IMR-90 (cell line): ENCODE results near the gene ARMH3. TPM values are rescaled to one million over a fixed set of nuclear protein-coding genes. Genes with fewer than 3 reads are reported as not detected.

Experiments used
- ATAC-seq: fragments of 200-7000 bp; cut with Tn5 transposase; 2 replicates; pipeline ENCODE4 v1.9.1; 2020; ENCODE audit warnings: low read depth, mild to moderate bottlenecking, moderate library complexity
- BruUV-seq: library from RNA; stranded (reverse); fragments of 400-500 nt; replicated peaks from 2 replicates; lab custom pipeline; 2021; lab: Mats Ljungman, UMichigan
- CTCF ChIA-PET: fragments of 300-600 bp; formaldehyde crosslinking; extraction: SDS; loops from one replicate; lab custom pipeline; 2021; ENCODE audit warnings: antibody characterized with exemption; lab: Yijun Ruan, JAX
- POLR2A ChIA-PET: fragments of 300-600 bp; sonication (Branson Sonifier 250); formaldehyde crosslinking; loops from one replicate; lab custom pipeline; 2022; ENCODE audit warnings: antibody characterized with exemption; ENCODE audit not compliant: unreplicated experiment; lab: Charles Lee
- DNase-seq: peaks from one replicate; pipeline ENCODE4 v3.0.0; 2013
- H2AFZ ChIP-seq: replicated peaks from 2 replicates; pipeline ENCODE3; 2013; ENCODE audit warnings: low read length, mild to moderate bottlenecking; ENCODE audit not compliant: poor library complexity
- H2AK5ac ChIP-seq: 2 replicates; pipeline ENCODE4 v1.6.1; 2013; ENCODE audit warnings: low read depth, low read length, inconsistent platforms
- H2AK9ac ChIP-seq: replicated peaks from 2 replicates; pipeline ENCODE3; 2013; ENCODE audit warnings: mild to moderate bottlenecking, low read depth, low read length, moderate library complexity; ENCODE audit not compliant: poor library complexity
- H2BK120ac ChIP-seq: 2 replicates; pipeline ENCODE4 v1.6.1; 2013; ENCODE audit warnings: low read depth, low read length, inconsistent platforms
- H2BK15ac ChIP-seq: 3 replicates; pipeline ENCODE4 v1.6.1; 2013; ENCODE audit warnings: low read depth, low read length, inconsistent platforms
- H2BK20ac ChIP-seq: 2 replicates; pipeline ENCODE4 v1.6.1; 2013; ENCODE audit warnings: low read depth, mild to moderate bottlenecking, inconsistent platforms, low read length, moderate library complexity
- H2BK5ac ChIP-seq: 2 replicates; pipeline ENCODE4 v1.6.1; 2013; ENCODE audit warnings: mild to moderate bottlenecking, low read depth, low read length, inconsistent platforms; ENCODE audit not compliant: poor library complexity, severe bottlenecking
- H3K14ac ChIP-seq: replicated peaks from 2 replicates; pipeline ENCODE4 v1.6.1; 2013; ENCODE audit warnings: low read depth, low read length, inconsistent platforms
- H3K18ac ChIP-seq: 2 replicates; pipeline ENCODE4 v1.6.1; 2013; ENCODE audit warnings: low read depth, low read length, control low read depth
- H3K23ac ChIP-seq: 2 replicates; pipeline ENCODE4 v1.6.1; 2013; ENCODE audit warnings: low read depth, low read length, inconsistent platforms
- H3K27ac ChIP-seq: 2 replicates; pipeline ENCODE4 v1.5.1; 2013; ENCODE audit warnings: mild to moderate bottlenecking, control low read depth, low read length; ENCODE audit not compliant: insufficient read depth
- H3K27me3 ChIP-seq: 2 replicates; pipeline ENCODE4 v1.6.1; 2013; ENCODE audit warnings: low read length; ENCODE audit not compliant: control insufficient read depth, insufficient read depth
- H3K36me3 ChIP-seq: 2 replicates; pipeline ENCODE4 v1.6.1; 2013; ENCODE audit warnings: low read length, mixed read lengths; ENCODE audit not compliant: control insufficient read depth, insufficient read depth
- H3K4ac ChIP-seq: 2 replicates; pipeline ENCODE4 v1.6.1; 2013; ENCODE audit warnings: low read depth, low read length, inconsistent platforms
- H3K4me1 ChIP-seq: 2 replicates; pipeline ENCODE4 v1.6.1; 2013; ENCODE audit warnings: low read length, mixed read lengths; ENCODE audit not compliant: control insufficient read depth, insufficient read depth
- H3K4me2 ChIP-seq: 2 replicates; pipeline ENCODE4 v1.6.1; 2013; ENCODE audit warnings: low read depth, mild to moderate bottlenecking, control low read depth, low read length, moderate library complexity
- H3K4me3 ChIP-seq: 2 replicates; pipeline ENCODE4 v1.5.1; 2013; ENCODE audit warnings: low read depth, mild to moderate bottlenecking, control low read depth, low read length, moderate library complexity; ENCODE audit not compliant: insufficient read depth
- H3K56ac ChIP-seq: 2 replicates; pipeline ENCODE4 v1.6.1; 2013; ENCODE audit warnings: low read length, inconsistent platforms; ENCODE audit not compliant: insufficient read depth; ENCODE audit errors: extremely low read depth
- H3K79me1 ChIP-seq, 2 experiments: 2 replicates each; pipeline ENCODE4 v1.6.1; 2013; ENCODE audit warnings: low read length in 2 of 2, inconsistent platforms in 1 of 2, low read depth in 1 of 2
- H3K9ac ChIP-seq: 2 replicates; pipeline ENCODE4 v1.6.1; 2013; ENCODE audit warnings: low read depth, low read length, control low read depth
- H3K9me1 ChIP-seq: 2 replicates; pipeline ENCODE4 v1.6.1; 2013; ENCODE audit warnings: low read length, inconsistent platforms; ENCODE audit not compliant: insufficient read depth
- H3K9me3 ChIP-seq: 2 replicates; pipeline ENCODE4 v1.6.1; 2013; ENCODE audit warnings: low read length; ENCODE audit not compliant: control insufficient read depth, insufficient read depth
- H4K20me1 ChIP-seq: 2 replicates; pipeline ENCODE4 v1.6.1; 2013; ENCODE audit warnings: low read length, inconsistent platforms; ENCODE audit not compliant: insufficient read depth
- H4K5ac ChIP-seq: 2 replicates; pipeline ENCODE4 v1.6.1; 2013; ENCODE audit warnings: mild to moderate bottlenecking, low read depth, low read length, control low read depth
- H4K8ac ChIP-seq, 2 experiments: 2 replicates each; pipeline ENCODE4 v1.6.1; 2013; ENCODE audit warnings: low read depth in 2 of 2, low read length in 2 of 2, control low read depth in 1 of 2, inconsistent platforms in 1 of 2
- H4K91ac ChIP-seq: 2 replicates; pipeline ENCODE4 v1.6.1; 2013; ENCODE audit warnings: low read depth, low read length, inconsistent platforms; ENCODE audit not compliant: insufficient read depth
- BHLHE40 ChIP-seq: fragments of 150-350 bp; IDR thresholded peaks from 2 replicates; pipeline ENCODE4 v1.6.1; 2016; ENCODE audit warnings: mild to moderate bottlenecking, low read depth, low read length
- CHD1 ChIP-seq: IDR thresholded peaks from 2 replicates; pipeline ENCODE4 v1.6.1; 2012; ENCODE audit warnings: low read depth, low read length, improper control_type of control experiment
- CTCF ChIP-seq: conservative IDR thresholded peaks from 2 replicates; pipeline ENCODE4 v1.5.1; 2012; ENCODE audit warnings: mild to moderate bottlenecking, low read depth, low read length, improper control_type of control experiment
- MAZ ChIP-seq: IDR thresholded peaks from 2 replicates; pipeline ENCODE4 v1.6.1; 2012; ENCODE audit warnings: low read depth, mild to moderate bottlenecking, low read length, improper control_type of control experiment, moderate library complexity, borderline replicate concordance
- MXI1 ChIP-seq: IDR thresholded peaks from 2 replicates; pipeline ENCODE4 v1.6.1; 2012; ENCODE audit warnings: low read depth, mild to moderate bottlenecking, low read length, moderate library complexity, borderline replicate concordance
- POLR2A ChIP-seq: IDR thresholded peaks from 2 replicates; pipeline ENCODE4 v1.6.1; 2012; ENCODE audit warnings: mild to moderate bottlenecking, low read depth, low read length
- RAD21 ChIP-seq: IDR thresholded peaks from 2 replicates; pipeline ENCODE4 v1.6.1; 2012; ENCODE audit warnings: low read length, improper control_type of control experiment
- RCOR1 ChIP-seq: IDR thresholded peaks from 2 replicates; pipeline ENCODE4 v1.6.1; 2012; ENCODE audit warnings: mild to moderate bottlenecking, low read length, improper control_type of control experiment; ENCODE audit not compliant: insufficient replicate concordance
- RFX5 ChIP-seq: IDR thresholded peaks from 2 replicates; pipeline ENCODE4 v1.8.0; 2012; ENCODE audit warnings: low read depth, mild to moderate bottlenecking, low read length, moderate library complexity
- SMC3 ChIP-seq: fragments of 150-350 bp; IDR thresholded peaks from 2 replicates; pipeline ENCODE4 v1.6.1; 2016; ENCODE audit warnings: low read depth, mild to moderate bottlenecking, antibody characterized with exemption, low read length, moderate library complexity
- USF2 ChIP-seq: fragments of 150-350 bp; IDR thresholded peaks from 2 replicates; pipeline ENCODE4 v1.6.1; 2017; ENCODE audit warnings: mild to moderate bottlenecking, antibody characterized with exemption, low read length, low read depth
- WGBS, 2 experiments: methylation state at CpG; one replicate each; pipeline versions ENCODE4 v1.1.5 to v1.1.7; 2013; ENCODE audit warnings: missing lambda C conversion rate in 2 of 2; ENCODE audit not compliant: insufficient read length in 1 of 2; ENCODE audit errors: extremely low coverage in 2 of 2; 5-methylcytosine and 5-hydroxymethylcytosine counted together
- dilution Hi-C: fragments of 300-500 bp; cut with HindIII; formaldehyde crosslinking; loops from one replicate; pipeline ENCODE4 v1.14.3; 2018; ENCODE audit warnings: low sequenced_read_pairs; ENCODE audit not compliant: unreplicated experiment
- in situ Hi-C: fragments of 300-500 bp; cut with MboI; formaldehyde crosslinking; loops from 3 replicates; pipeline ENCODE4 v1.14.3; 2019; ENCODE audit warnings: low sequenced_read_pairs, inconsistent platforms, mixed read lengths
- intact Hi-C: fragments of 100-400 bp; cut with micrococcal nuclease; formaldehyde crosslinking; loops from 2 replicates; pipeline ENCODE4 v1.10.0; 2022
- polyA plus RNA-seq, 3 experiments: library from polyadenylated mRNA; depleted of rRNA; stranded (reverse); fragments of >200 nt; gene quantifications; 2 replicates each; pipeline ENCODE4 v1.2.3, GENCODE V29; 2012; ENCODE audit warnings: low replicate concordance in 1 of 3
- total RNA-seq: library from RNA; depleted of rRNA; stranded (reverse); fragments of >200 nt; gene quantifications from 2 replicates; pipeline ENCODE4 v1.2.3, GENCODE V29; 2012
- TF ChIP-seq, protein P1 (sequence below): fragments of 150-350 bp; IDR thresholded peaks from 2 replicates; pipeline ENCODE4 v1.6.1; 2016; ENCODE audit warnings: low read depth, mild to moderate bottlenecking, low read length, moderate library complexity, borderline replicate concordance

ARMH3 gene
- total and polyA plus RNA-seq, 2 of the 4 experiments (the other 2 are of a cell fraction) = 12.1 to 13.1 TPM

DNA sequence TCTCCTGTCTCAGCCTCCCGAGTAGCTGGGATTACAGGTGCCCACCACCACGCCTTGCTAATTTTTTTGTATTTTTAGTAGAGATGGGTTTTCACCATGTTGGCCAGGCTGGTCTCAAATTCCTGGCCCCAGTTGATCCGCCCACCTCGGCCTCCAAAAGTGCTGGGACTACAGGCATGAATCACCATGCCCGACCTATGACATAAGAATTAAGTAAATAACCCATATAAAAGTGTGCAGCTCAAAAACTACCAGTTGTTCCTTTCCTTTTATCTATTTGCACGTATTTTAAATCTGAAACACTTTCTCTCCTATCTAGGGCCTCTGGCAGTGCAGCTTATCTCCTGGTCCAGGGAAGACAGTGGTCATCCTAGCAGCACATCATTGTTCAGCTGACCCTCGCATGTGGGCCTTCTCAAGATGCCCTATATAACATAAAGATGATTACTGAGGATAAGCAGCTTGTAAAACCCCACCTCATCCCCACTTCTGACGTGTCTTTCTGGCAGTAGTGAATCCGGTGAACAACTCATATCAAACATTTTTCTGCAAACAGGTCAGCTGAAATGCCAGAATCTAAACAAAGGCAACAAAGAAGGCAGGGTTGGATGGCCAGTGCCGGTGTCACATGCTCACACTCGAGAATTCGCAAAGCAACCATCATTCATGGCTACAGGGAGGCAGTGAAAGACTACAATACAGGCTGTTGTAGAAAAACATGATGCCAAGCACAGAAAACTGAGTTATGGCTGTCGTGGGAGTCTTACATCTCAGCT is 176.3 kb downstream of the ARMH3 start (continued):
- TF ChIP-seq USF2 = peak; percentile 76

DNA sequence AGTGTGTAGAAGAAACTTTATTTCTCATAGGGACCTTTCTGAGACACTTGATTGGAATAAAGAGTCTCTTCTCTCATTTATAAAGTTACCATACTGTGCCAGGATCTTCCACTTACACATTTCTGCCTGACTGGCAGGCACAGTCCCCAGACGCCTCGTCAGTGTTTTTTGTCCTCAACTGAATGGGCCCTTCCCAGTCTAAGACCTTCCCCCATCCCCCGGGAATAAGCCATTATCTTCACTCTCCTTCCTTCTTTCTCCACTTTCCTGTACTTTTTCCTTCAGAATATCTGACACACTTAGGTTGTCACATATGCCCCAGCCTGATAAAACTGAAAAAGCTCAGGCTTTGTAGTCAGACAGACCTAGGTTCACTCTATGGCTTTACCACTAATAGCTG is 177.1 kb downstream of the ARMH3 start:
- in situ Hi-C loops = no loop called here
- peak overlapping the region; percentile 78; the same call in 1 of the 2 replicates for H3K18ac ChIP-seq
- ATAC-seq = no peak; the same call in 1 of the 2 replicates

More for the DNA sequence above, 177.1 kb downstream of the ARMH3 start:
- Histone ChIP-seq H3K9me1 (peaks cover 11% of the 10 kb centered on the region), H3K36me3 (no peaks in the 10 kb centered on the region), H3K9me3 (no peaks in the 10 kb centered on the region), H2BK15ac (peak overlapping the region; percentile 65; the same call in 2 of the 3 replicates), H4K5ac (peak overlapping the region; percentile 30; the same call in 1 of the 2 replicates), H3K9ac (no peak overlapping the region), H4K8ac (peak overlapping the region; percentile 74 to 77; a peak in 3 of 4 replicates), H2BK120ac (peak overlapping the region; percentile 73), H2AFZ (no peak overlapping the region), H3K4ac (peak overlapping the region; percentile 34; the same call in 1 of the 2 replicates), H3K56ac (no peak overlapping the region), H3K4me2 (no peak overlapping the region), H4K20me1 (peaks cover 4% of the 10 kb centered on the region; the same call in 1 of the 2 replicates), H2BK20ac (peak overlapping the region; percentile 41), H3K27ac (peak overlapping the region; percentile 61), H3K27me3 (no peaks in the 10 kb centered on the region), H3K14ac (peak overlapping the region; percentile 23), H2AK9ac (no peak overlapping the region), H3K4me3 (no peak overlapping the region), H4K91ac (peak overlapping the region; percentile 44), H2BK5ac (peak overlapping the region; percentile 22), H3K4me1 (peaks cover 13% of the 10 kb centered on the region), H3K79me1 (peaks cover 23 to 28% of the 10 kb centered on the region in 2 experiments), H3K23ac (no peak overlapping the region), H2AK5ac (peak overlapping the region; percentile 57; the same call in 1 of the 2 replicates)
- BruUV-seq = no TSS peak
- no peak for DNase-seq
- dilution Hi-C loops (no loop called here), intact Hi-C loops (no loop called here)
- POLR2A ChIA-PET = no interaction called here
- TF ChIP-seq RAD21 = no peak
- TF ChIP-seq RFX5 = no peak
- TF ChIP-seq CHD1 = no peak
- TF ChIP-seq, protein P1, sequence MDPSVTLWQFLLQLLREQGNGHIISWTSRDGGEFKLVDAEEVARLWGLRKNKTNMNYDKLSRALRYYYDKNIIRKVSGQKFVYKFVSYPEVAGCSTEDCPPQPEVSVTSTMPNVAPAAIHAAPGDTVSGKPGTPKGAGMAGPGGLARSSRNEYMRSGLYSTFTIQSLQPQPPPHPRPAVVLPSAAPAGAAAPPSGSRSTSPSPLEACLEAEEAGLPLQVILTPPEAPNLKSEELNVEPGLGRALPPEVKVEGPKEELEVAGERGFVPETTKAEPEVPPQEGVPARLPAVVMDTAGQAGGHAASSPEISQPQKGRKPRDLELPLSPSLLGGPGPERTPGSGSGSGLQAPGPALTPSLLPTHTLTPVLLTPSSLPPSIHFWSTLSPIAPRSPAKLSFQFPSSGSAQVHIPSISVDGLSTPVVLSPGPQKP = no peak
- no peak for TF ChIP-seq SMC3
- no peak for TF ChIP-seq RCOR1
- TF ChIP-seq MXI1 = no peak
- no peak for TF ChIP-seq POLR2A
- no peak for TF ChIP-seq MAZ
- no peak for TF ChIP-seq CTCF
- no peak for TF ChIP-seq BHLHE40
- CTCF ChIA-PET = interaction anchor here (1.3 to 2.2 kb wide), 2 partner anchors 38 to 131 kb away, joined by 8 to 10 read pairs; no protein-coding TSS in a partner anchor
- WGBS, 2 experiments = no CpG with 5 or more reads among the region's 3 CpGs
